ENCODE results near the gene NOVA2.

DNA sequence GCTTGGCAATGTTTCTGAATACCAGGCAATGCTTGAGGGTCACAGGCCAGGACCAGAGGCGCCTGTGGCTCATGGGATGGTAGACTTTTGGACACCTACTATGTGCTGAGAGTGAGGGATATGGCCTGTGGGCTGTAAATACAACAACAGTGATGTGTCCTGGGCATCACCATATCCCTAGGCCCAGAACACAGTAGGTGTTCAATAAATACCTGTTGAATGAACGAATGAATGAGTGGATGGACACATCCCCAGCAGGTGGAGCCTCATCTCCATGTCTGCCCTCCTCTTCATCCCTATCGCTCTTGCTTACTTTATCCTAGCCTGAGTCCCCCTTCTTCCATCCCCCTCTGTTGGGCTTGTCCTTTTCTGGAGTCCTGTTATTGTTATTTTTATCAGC, 42.6 kb downstream of the NOVA2 start:
- TF ChIP-seq, protein P1, sequence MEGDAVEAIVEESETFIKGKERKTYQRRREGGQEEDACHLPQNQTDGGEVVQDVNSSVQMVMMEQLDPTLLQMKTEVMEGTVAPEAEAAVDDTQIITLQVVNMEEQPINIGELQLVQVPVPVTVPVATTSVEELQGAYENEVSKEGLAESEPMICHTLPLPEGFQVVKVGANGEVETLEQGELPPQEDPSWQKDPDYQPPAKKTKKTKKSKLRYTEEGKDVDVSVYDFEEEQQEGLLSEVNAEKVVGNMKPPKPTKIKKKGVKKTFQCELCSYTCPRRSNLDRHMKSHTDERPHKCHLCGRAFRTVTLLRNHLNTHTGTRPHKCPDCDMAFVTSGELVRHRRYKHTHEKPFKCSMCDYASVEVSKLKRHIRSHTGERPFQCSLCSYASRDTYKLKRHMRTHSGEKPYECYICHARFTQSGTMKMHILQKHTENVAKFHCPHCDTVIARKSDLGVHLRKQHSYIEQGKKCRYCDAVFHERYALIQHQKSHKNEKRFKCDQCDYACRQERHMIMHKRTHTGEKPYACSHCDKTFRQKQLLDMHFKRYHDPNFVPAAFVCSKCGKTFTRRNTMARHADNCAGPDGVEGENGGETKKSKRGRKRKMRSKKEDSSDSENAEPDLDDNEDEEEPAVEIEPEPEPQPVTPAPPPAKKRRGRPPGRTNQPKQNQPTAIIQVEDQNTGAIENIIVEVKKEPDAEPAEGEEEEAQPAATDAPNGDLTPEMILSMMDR (IDR thresholded peaks at IDR 0.05; ENCODE audit: poor library complexity) = no peak
- no peak for TF ChIP-seq EZH2 (IDR thresholded peaks at IDR 0.05; ENCODE audit: borderline replicate concordance)

Measured in hepatocyte (in vitro differentiated cells).